H9 (cell line): ENCODE measurements around the gene CRAMP1. TPM values are rescaled to one million over a fixed set of nuclear protein-coding genes. Genes with fewer than 3 reads are reported as not detected.

Source experiments
- DNase-seq: peaks from one replicate; pipeline ENCODE4 v3.0.0-alpha.2; 2017
- H2AFZ ChIP-seq: one replicate; pipeline ENCODE4 v1.6.1; 2013; ENCODE audit warnings: mild to moderate bottlenecking, low read length, control low read depth, moderate library complexity
- H2AK5ac ChIP-seq: 2 replicates; pipeline ENCODE4 v1.6.1; 2013; ENCODE audit warnings: low read length, control low read depth, mixed read lengths; ENCODE audit not compliant: insufficient read length
- H2BK120ac ChIP-seq: one replicate; pipeline ENCODE4 v1.6.1; 2013; ENCODE audit warnings: low read depth, mild to moderate bottlenecking, low read length, control low read depth, inconsistent platforms; ENCODE audit not compliant: poor library complexity, severe bottlenecking
- H2BK12ac ChIP-seq: 2 replicates; pipeline ENCODE4 v1.6.1; 2013; ENCODE audit warnings: low read length, control low read depth, mixed read lengths, low read depth; ENCODE audit not compliant: insufficient read length
- H2BK15ac ChIP-seq: 2 replicates; pipeline ENCODE4 v1.6.1; 2013; ENCODE audit warnings: low read depth, low read length, control low read depth
- H2BK20ac ChIP-seq: one replicate; pipeline ENCODE4 v1.6.1; 2013; ENCODE audit warnings: low read depth, mild to moderate bottlenecking, low read length, control low read depth, inconsistent platforms; ENCODE audit not compliant: poor library complexity, severe bottlenecking
- H2BK5ac ChIP-seq: 2 replicates; pipeline ENCODE4 v1.6.1; 2013; ENCODE audit warnings: low read length, control low read depth, mixed read lengths; ENCODE audit not compliant: insufficient read length
- H3K14ac ChIP-seq: 2 replicates; pipeline ENCODE4 v1.6.1; 2013; ENCODE audit warnings: low read length, control low read depth; ENCODE audit not compliant: insufficient read depth
- H3K18ac ChIP-seq: 2 replicates; pipeline ENCODE4 v1.6.1; 2013; ENCODE audit warnings: low read depth, mild to moderate bottlenecking, mixed read lengths, low read length, control low read depth; ENCODE audit not compliant: insufficient read length
- H3K23ac ChIP-seq: 2 replicates; pipeline ENCODE4 v1.6.1; 2013; ENCODE audit warnings: low read length, control low read depth, mixed read lengths, low read depth; ENCODE audit not compliant: insufficient read length
- H3K23me2 ChIP-seq: 2 replicates; pipeline ENCODE4 v1.6.1; 2013; ENCODE audit warnings: low read depth, mild to moderate bottlenecking, mixed read lengths, low read length, control low read depth; ENCODE audit not compliant: insufficient read length, poor library complexity, severe bottlenecking
- H3K27ac ChIP-seq: 2 replicates; pipeline ENCODE4 v1.5.1; 2013; ENCODE audit warnings: low read length, control low read depth, mixed read lengths, low read depth; ENCODE audit not compliant: insufficient read length
- H3K27me3 ChIP-seq: 2 replicates; pipeline ENCODE4 v1.6.1; 2013; ENCODE audit warnings: low read length, control low read depth, inconsistent platforms; ENCODE audit not compliant: insufficient read depth
- H3K4ac ChIP-seq: 2 replicates; pipeline ENCODE4 v1.6.1; 2013; ENCODE audit warnings: low read depth, mild to moderate bottlenecking, control low read depth, inconsistent platforms, low read length, moderate library complexity
- H3K4me1 ChIP-seq: 2 replicates; pipeline ENCODE4 v1.6.1; 2013; ENCODE audit warnings: low read length, control low read depth, inconsistent platforms; ENCODE audit not compliant: insufficient read depth
- H3K4me2 ChIP-seq: 2 replicates; pipeline ENCODE4 v1.6.1; 2013; ENCODE audit warnings: low read length, control low read depth, mixed read lengths; ENCODE audit not compliant: insufficient read length, insufficient read depth
- H3K56ac ChIP-seq: 2 replicates; pipeline ENCODE4 v1.6.1; 2013; ENCODE audit warnings: low read depth, mild to moderate bottlenecking, mixed read lengths, low read length, control low read depth; ENCODE audit not compliant: insufficient read length
- H3K79me1 ChIP-seq: 2 replicates; pipeline ENCODE4 v1.6.1; 2013; ENCODE audit warnings: low read depth, mild to moderate bottlenecking, moderate library complexity, low read length, control low read depth, inconsistent platforms; ENCODE audit not compliant: insufficient read depth, poor library complexity, severe bottlenecking
- H3K79me2 ChIP-seq: 2 replicates; pipeline ENCODE4 v1.6.1; 2013; ENCODE audit warnings: low read length, control low read depth, inconsistent platforms; ENCODE audit not compliant: insufficient read depth
- H3K9ac ChIP-seq: 2 replicates; pipeline ENCODE4 v1.6.1; 2013; ENCODE audit warnings: low read length, control low read depth, mixed read lengths; ENCODE audit not compliant: insufficient read length; ENCODE audit errors: extremely low read depth
- H3K9me3 ChIP-seq: one replicate; pipeline ENCODE4 v1.6.1; 2013; ENCODE audit warnings: low read depth, low read length, inconsistent platforms; ENCODE audit not compliant: control insufficient read depth
- H3T11ph ChIP-seq: one replicate; pipeline ENCODE4 v1.6.1; 2013; ENCODE audit warnings: mild to moderate bottlenecking, low read length, control low read depth, inconsistent platforms
- H4K20me1 ChIP-seq: one replicate; pipeline ENCODE4 v1.6.1; 2013; ENCODE audit not compliant: control insufficient read depth, insufficient read length, insufficient read depth
- H4K5ac ChIP-seq: 2 replicates; pipeline ENCODE4 v1.6.1; 2013; ENCODE audit warnings: low read depth, mild to moderate bottlenecking, mixed read lengths, low read length, control low read depth; ENCODE audit not compliant: insufficient read length
- H4K8ac ChIP-seq: replicated peaks from 2 replicates; pipeline ENCODE4 v1.6.1; 2013; ENCODE audit warnings: low read length, control low read depth, mixed read lengths, low read depth; ENCODE audit not compliant: insufficient read length
- H4K91ac ChIP-seq: 2 replicates; pipeline ENCODE4 v1.6.1; 2013; ENCODE audit warnings: low read depth, mild to moderate bottlenecking, moderate library complexity, mixed read lengths, low read length, control low read depth; ENCODE audit not compliant: insufficient read length
- H3K27ac Mint-ChIP-seq, 3 experiments: 2 replicates in 2 of 3; 3 replicates in 1 of 3; pipeline ENCODE4 v1.8.0; 2020 to 2021; ENCODE audit warnings: mixed read lengths in 3 of 3, mild to moderate bottlenecking in 1 of 3, moderate library complexity in 1 of 3
- H3K27me3 Mint-ChIP-seq: 2 replicates; pipeline ENCODE4 v1.8.0; 2021; ENCODE audit warnings: low read depth, mild to moderate bottlenecking, moderate library complexity, mixed read lengths
- H3K36me3 Mint-ChIP-seq, 3 experiments: 2 replicates in 2 of 3; 3 replicates in 1 of 3; pipeline ENCODE4 v1.8.0; 2020 to 2021; ENCODE audit warnings: low read depth in 3 of 3, mixed read lengths in 3 of 3; ENCODE audit not compliant: insufficient read depth in 1 of 3
- H3K4me1 Mint-ChIP-seq, 2 experiments: 2 replicates each; pipeline ENCODE4 v1.8.0; 2020; ENCODE audit warnings: mixed read lengths in 2 of 2
- H3K4me3 Mint-ChIP-seq, 2 experiments: 2 replicates in 1 of 2; 3 replicates in 1 of 2; pipeline ENCODE4 v1.8.0; 2020 to 2021; ENCODE audit warnings: mild to moderate bottlenecking in 2 of 2, mixed read lengths in 2 of 2, moderate library complexity in 1 of 2
- H3K9me3 Mint-ChIP-seq, 2 experiments: 2 replicates in 1 of 2; 3 replicates in 1 of 2; pipeline ENCODE4 v1.8.0; 2020; ENCODE audit warnings: mild to moderate bottlenecking in 2 of 2, mixed read lengths in 2 of 2, moderate library complexity in 1 of 2
- WGBS: extraction: QIAGEN DNeasy Blood & Tissue Kit; methylation state at CpG from one replicate; pipeline ENCODE4 v1.1.7; 2013; ENCODE audit warnings: missing lambda C conversion rate, low lambda C conversion rate, mixed read lengths; ENCODE audit not compliant: insufficient read length; ENCODE audit errors: extremely low coverage; 5-methylcytosine and 5-hydroxymethylcytosine counted together
- total RNA-seq: library from RNA; stranded (reverse); gene quantifications from 2 replicates; pipeline ENCODE4 v1.2.1, GENCODE V29; 2021
- TF ChIP-seq, protein P1 (sequence below): fragments of 200-600 bp; sonication (generic); conservative IDR thresholded peaks from 3 replicates; pipeline ENCODE4 v1.8.0; 2021; ENCODE audit warnings: antibody characterized with exemption, mild to moderate bottlenecking

The CRAMP1 gene
- total RNA-seq, 1 experiment from 2014 or later, result 46.2 TPM

GRCh38 chr16:1724491-1724890 is 112.3 kb downstream of the CRAMP1 start:
- no peaks in the 10 kb centered on the region for H3K27me3 Mint-ChIP-seq
- H3K36me3 Mint-ChIP-seq, result peaks cover 2 to 22% (median 17%) of the 10 kb centered on the region in 3 experiments; a peak in 6 of 7 replicates
- Histone ChIP-seq H2AK5ac (no peak overlapping the region), H3K9ac (no peak overlapping the region), H3K23me2 (no peaks in the 10 kb centered on the region), H3K18ac (no peak overlapping the region), H4K5ac (no peak overlapping the region), H2BK120ac (no peak overlapping the region), H3K79me2 (no peaks in the 10 kb centered on the region), H3K23ac (no peak overlapping the region), H2BK15ac (no peak overlapping the region), H3K14ac (no peak overlapping the region), H3K27ac (no peak overlapping the region), H2BK20ac (no peak overlapping the region), H3K79me1 (no peaks in the 10 kb centered on the region), H3K9me3 (no peaks in the 10 kb centered on the region), H3K56ac (no peak overlapping the region), H3T11ph (no peak overlapping the region), H3K4me2 (no peak overlapping the region), H2AFZ (no peak overlapping the region), H2BK5ac (no peak overlapping the region), H3K27me3 (no peaks in the 10 kb centered on the region), H4K91ac (no peak overlapping the region), H4K20me1 (no peaks in the 10 kb centered on the region), H2BK12ac (no peak overlapping the region), H4K8ac (no peak overlapping the region), H3K4ac (no peak overlapping the region), H3K4me1 (no peaks in the 10 kb centered on the region)
- DNase-seq, result no peak
- H3K4me3 Mint-ChIP-seq, result no peak overlapping the region
- TF ChIP-seq, protein P1, sequence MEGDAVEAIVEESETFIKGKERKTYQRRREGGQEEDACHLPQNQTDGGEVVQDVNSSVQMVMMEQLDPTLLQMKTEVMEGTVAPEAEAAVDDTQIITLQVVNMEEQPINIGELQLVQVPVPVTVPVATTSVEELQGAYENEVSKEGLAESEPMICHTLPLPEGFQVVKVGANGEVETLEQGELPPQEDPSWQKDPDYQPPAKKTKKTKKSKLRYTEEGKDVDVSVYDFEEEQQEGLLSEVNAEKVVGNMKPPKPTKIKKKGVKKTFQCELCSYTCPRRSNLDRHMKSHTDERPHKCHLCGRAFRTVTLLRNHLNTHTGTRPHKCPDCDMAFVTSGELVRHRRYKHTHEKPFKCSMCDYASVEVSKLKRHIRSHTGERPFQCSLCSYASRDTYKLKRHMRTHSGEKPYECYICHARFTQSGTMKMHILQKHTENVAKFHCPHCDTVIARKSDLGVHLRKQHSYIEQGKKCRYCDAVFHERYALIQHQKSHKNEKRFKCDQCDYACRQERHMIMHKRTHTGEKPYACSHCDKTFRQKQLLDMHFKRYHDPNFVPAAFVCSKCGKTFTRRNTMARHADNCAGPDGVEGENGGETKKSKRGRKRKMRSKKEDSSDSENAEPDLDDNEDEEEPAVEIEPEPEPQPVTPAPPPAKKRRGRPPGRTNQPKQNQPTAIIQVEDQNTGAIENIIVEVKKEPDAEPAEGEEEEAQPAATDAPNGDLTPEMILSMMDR, result no peak
- no CpG with 5 or more reads among the region's 12 CpGs for WGBS
- peaks cover 0 to 7% of the 10 kb centered on the region in 2 experiments; a peak in 3 of 4 replicates for H3K4me1 Mint-ChIP-seq
- no peak overlapping the region for H3K27ac Mint-ChIP-seq
- H3K9me3 Mint-ChIP-seq, result no peaks in the 10 kb centered on the region
